ENCODE measurements around the gene FCRL6.

Gene FCRL6

DNA sequence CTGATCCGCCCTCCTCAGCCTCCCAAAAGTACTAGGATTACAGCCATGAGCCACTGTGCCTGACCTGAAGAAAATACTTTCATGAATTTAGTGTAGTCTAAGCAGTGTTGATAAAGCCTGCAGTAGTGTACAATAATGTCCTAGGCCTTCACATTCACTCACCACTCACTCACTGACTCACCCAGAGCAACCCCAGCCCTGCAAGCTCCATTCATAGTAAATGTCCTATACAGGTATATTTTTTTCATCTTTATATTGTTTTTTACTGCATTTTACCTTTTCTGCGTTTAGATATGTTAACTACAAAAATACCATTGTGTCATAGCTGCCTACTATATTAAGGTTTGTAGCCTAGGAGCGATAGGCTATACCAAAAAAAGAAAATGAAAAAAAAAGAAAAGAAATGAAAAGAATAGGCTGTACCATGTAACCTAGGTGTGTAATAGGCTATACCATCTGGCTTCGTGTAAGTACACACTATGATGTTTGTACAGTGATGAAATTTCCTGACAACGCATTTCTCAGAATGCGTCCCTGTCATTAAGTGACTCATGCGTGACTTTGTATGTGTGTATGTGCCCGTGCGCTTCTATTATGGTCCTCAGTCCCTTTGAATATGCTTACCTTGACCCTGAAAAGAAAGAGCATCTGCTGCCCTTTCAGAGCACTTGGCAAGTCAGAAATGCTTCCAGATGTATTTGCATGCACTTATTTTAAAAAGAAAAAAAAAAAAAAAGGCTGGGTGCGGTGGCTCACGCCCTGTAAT is 15.3 kb downstream of the FCRL6 start:
- TF ChIP-seq, protein P1, sequence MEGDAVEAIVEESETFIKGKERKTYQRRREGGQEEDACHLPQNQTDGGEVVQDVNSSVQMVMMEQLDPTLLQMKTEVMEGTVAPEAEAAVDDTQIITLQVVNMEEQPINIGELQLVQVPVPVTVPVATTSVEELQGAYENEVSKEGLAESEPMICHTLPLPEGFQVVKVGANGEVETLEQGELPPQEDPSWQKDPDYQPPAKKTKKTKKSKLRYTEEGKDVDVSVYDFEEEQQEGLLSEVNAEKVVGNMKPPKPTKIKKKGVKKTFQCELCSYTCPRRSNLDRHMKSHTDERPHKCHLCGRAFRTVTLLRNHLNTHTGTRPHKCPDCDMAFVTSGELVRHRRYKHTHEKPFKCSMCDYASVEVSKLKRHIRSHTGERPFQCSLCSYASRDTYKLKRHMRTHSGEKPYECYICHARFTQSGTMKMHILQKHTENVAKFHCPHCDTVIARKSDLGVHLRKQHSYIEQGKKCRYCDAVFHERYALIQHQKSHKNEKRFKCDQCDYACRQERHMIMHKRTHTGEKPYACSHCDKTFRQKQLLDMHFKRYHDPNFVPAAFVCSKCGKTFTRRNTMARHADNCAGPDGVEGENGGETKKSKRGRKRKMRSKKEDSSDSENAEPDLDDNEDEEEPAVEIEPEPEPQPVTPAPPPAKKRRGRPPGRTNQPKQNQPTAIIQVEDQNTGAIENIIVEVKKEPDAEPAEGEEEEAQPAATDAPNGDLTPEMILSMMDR (IDR thresholded peaks at IDR 0.05; ENCODE audit: extremely low read depth, missing control alignments): no peak
- no peak for DNase-seq (ENCODE audit: low spot score)

GRCh38 chr1:159821171-159821867 is 19.2 kb downstream of the FCRL6 start:
- DNase-seq (ENCODE audit: low spot score): no peak
- TF ChIP-seq, protein P1 (IDR thresholded peaks at IDR 0.05; ENCODE audit: extremely low read depth, missing control alignments): no peak

GRCh38 chr1:159823406-159823805 is 21.2 kb downstream of the FCRL6 start:
- no peak for DNase-seq (ENCODE audit: low spot score)
- TF ChIP-seq, protein P1 (IDR thresholded peaks at IDR 0.05; ENCODE audit: extremely low read depth, missing control alignments): no peak

GRCh38 chr1:159825564-159825963 is 23.4 kb downstream of the FCRL6 start:
- no peak for DNase-seq (ENCODE audit: low spot score)
- TF ChIP-seq, protein P1 (IDR thresholded peaks at IDR 0.05; ENCODE audit: extremely low read depth, missing control alignments): no peak

- peak; percentile 42 for DNase-seq (ENCODE audit: low spot score)
- TF ChIP-seq, protein P1 (IDR thresholded peaks at IDR 0.05; ENCODE audit: extremely low read depth, missing control alignments): no peak
Observed at GRCh38 chr1:159826441-159827101, 24.4 kb downstream of the FCRL6 start, which contains the start of gene SLAMF8. Gene SLAMF8, plus strand, starts transcription at chr1:159826873. Its CDS starts 26 bp downstream, at chr1:159826899.

- TF ChIP-seq, protein P1 (IDR thresholded peaks at IDR 0.05; ENCODE audit: extremely low read depth, missing control alignments): no peak
- DNase-seq (ENCODE audit: low spot score): no peak
Observed at GRCh38 chr1:159827102-159827490, 24.9 kb downstream of the FCRL6 start.

GRCh38 chr1:159827549-159827948 is 25.4 kb downstream of the FCRL6 start:
- TF ChIP-seq, protein P1 (IDR thresholded peaks at IDR 0.05; ENCODE audit: extremely low read depth, missing control alignments): no peak

More at GRCh38 chr1:159827549-159827948, 25.4 kb downstream of the FCRL6 start:
- no peak for DNase-seq (ENCODE audit: low spot score)

Data from GM20000 (cell line).